LNCAP (cell line): ENCODE results near the gene WNK2.

ENCODE experiments used
- CTCF ChIP-seq: fragments of 450-650 bp; IDR thresholded peaks from 2 replicates; pipeline ENCODE4 v1.5.1; 2017; ENCODE audit warnings: mild to moderate bottlenecking

The WNK2 gene

GRCh38 chr9:93248386-93249040, 64.6 kb downstream of the WNK2 start:
- TF ChIP-seq CTCF: no peak

GRCh38 chr9:93250185-93250584, 66.2 kb downstream of the WNK2 start:
- no peak for TF ChIP-seq CTCF

- no peak for TF ChIP-seq CTCF
Measured at GRCh38 chr9:93252116-93252780, 68.3 kb downstream of the WNK2 start.

- TF ChIP-seq CTCF: no peak
Measured at GRCh38 chr9:93252781-93253530, 69.0 kb downstream of the WNK2 start.

GRCh38 chr9:93253633-93254032, 69.7 kb downstream of the WNK2 start:
- TF ChIP-seq CTCF: no peak

- no peak for TF ChIP-seq CTCF
Measured at GRCh38 chr9:93254061-93254481, 70.1 kb downstream of the WNK2 start.

- TF ChIP-seq CTCF: no peak
Measured at GRCh38 chr9:93254806-93255493, 71.0 kb downstream of the WNK2 start.
